HepG2 (cell line): ENCODE results near the gene SEMA3F. TPM values are rescaled to one million over a fixed set of nuclear protein-coding genes. Genes with fewer than 3 reads are reported as not detected.

Experiments
- ARNT ChIP-seq: fragments of 450-650 bp; IDR thresholded peaks from 2 replicates; pipeline ENCODE4 v1.6.1; 2017
- DR1 ChIP-seq: sonication (generic); formaldehyde crosslinking; IDR thresholded peaks from 2 replicates; pipeline ENCODE4 v1.8.0; 2021; ENCODE audit warnings: mild to moderate bottlenecking, missing genetic modification reagents, inconsistent platforms
- EEA1 ChIP-seq: sonication (generic); formaldehyde crosslinking; IDR thresholded peaks from 2 replicates; pipeline ENCODE4 v1.5.1; 2020; ENCODE audit warnings: mild to moderate bottlenecking, missing genetic modification reagents, borderline replicate concordance
- FOSL2 ChIP-seq: sonication (generic); formaldehyde crosslinking; IDR thresholded peaks from 2 replicates; pipeline ENCODE4 v1.4.0; 2020; ENCODE audit warnings: missing genetic modification reagents
- HDAC6 ChIP-seq: fragments of 200-600 bp; sonication (generic); IDR thresholded peaks from 2 replicates; pipeline ENCODE4 v1.7.0; 2017; ENCODE audit warnings: mild to moderate bottlenecking, antibody characterized with exemption, low read length, low read depth
- ISL2 ChIP-seq: sonication (generic); formaldehyde crosslinking; IDR thresholded peaks from 2 replicates; pipeline ENCODE4 v1.5.0; 2020; ENCODE audit warnings: missing genetic modification reagents
- KAT2B ChIP-seq: fragments of 150-350 bp; IDR thresholded peaks from 2 replicates; pipeline ENCODE4 v1.6.1; 2014; ENCODE audit warnings: low read depth, low read length, borderline replicate concordance
- KDM5A ChIP-seq: fragments of 200-600 bp; sonication (generic); IDR thresholded peaks from 2 replicates; pipeline ENCODE4 v1.7.0; 2018; ENCODE audit warnings: antibody characterized with exemption, mild to moderate bottlenecking, low read length, borderline replicate concordance
- MAFF ChIP-seq: IDR thresholded peaks from 2 replicates; pipeline ENCODE4 v1.6.1; 2011; ENCODE audit warnings: low read depth, low read length, improper control_type of control experiment
- MAFG ChIP-seq: sonication (generic); formaldehyde crosslinking; IDR thresholded peaks from 2 replicates; pipeline ENCODE4 v1.5.1; 2020; ENCODE audit warnings: mild to moderate bottlenecking, missing genetic modification reagents
- NR2F1 ChIP-seq, 2 experiments: fragments of 450-650 bp in 1 of 2; formaldehyde crosslinking in 1 of 2; IDR thresholded peaks; 2 replicates each; pipeline versions ENCODE4 v1.5.0 to v1.6.1; 2016 to 2020; ENCODE audit warnings: mild to moderate bottlenecking in 1 of 2, missing compliant biosample characterization in 1 of 2, missing genetic modification reagents in 1 of 2, moderate library complexity in 1 of 2
- SIN3A ChIP-seq: IDR thresholded peaks from 2 replicates; pipeline ENCODE4 v1.6.1; 2011; ENCODE audit warnings: low read depth, mild to moderate bottlenecking, control low read depth, low read length, borderline replicate concordance
- SRSF1 ChIP-seq: fragments of 200-400 bp; formaldehyde crosslinking; optimal IDR thresholded peaks from 2 replicates; pipeline ENCODE3; 2017; ENCODE audit warnings: mild to moderate bottlenecking, low read depth, low read length, moderate library complexity
- TAF1 ChIP-seq: sonication (generic); formaldehyde crosslinking; IDR thresholded peaks from 2 replicates; pipeline ENCODE4 v1.4.0; 2020; ENCODE audit warnings: missing genetic modification reagents
- TMF1 ChIP-seq: sonication (generic); formaldehyde crosslinking; IDR thresholded peaks from 2 replicates; pipeline ENCODE4 v1.8.1; 2022; ENCODE audit warnings: low read depth, missing genetic modification reagents
- ZNF24 ChIP-seq: fragments of 450-650 bp; IDR thresholded peaks from 2 replicates; pipeline ENCODE4 v1.6.1; 2017; ENCODE audit warnings: antibody characterized with exemption, mild to moderate bottlenecking
- ZNF430 ChIP-seq: sonication (generic); formaldehyde crosslinking; IDR thresholded peaks from 2 replicates; pipeline ENCODE4 v1.9.0; 2021; ENCODE audit warnings: mild to moderate bottlenecking, missing genetic modification reagents
- ZNF510 ChIP-seq: sonication (generic); formaldehyde crosslinking; IDR thresholded peaks from 2 replicates; pipeline ENCODE4 v1.4.0; 2020; ENCODE audit warnings: low read depth, mild to moderate bottlenecking, missing genetic modification reagents
- ZNF670 ChIP-seq: sonication (generic); formaldehyde crosslinking; IDR thresholded peaks from 2 replicates; pipeline ENCODE4 v1.8.0; 2022; ENCODE audit warnings: mild to moderate bottlenecking, missing genetic modification reagents, borderline replicate concordance
- ZNF678 ChIP-seq: sonication (generic); formaldehyde crosslinking; IDR thresholded peaks from 2 replicates; pipeline ENCODE4 v1.4.0; 2020; ENCODE audit warnings: mild to moderate bottlenecking, missing genetic modification reagents
- ZNF746 ChIP-seq: sonication (generic); formaldehyde crosslinking; IDR thresholded peaks from 2 replicates; pipeline ENCODE4 v1.8.0; 2022; ENCODE audit warnings: mild to moderate bottlenecking, missing genetic modification reagents
- ZNF772 ChIP-seq: sonication (generic); formaldehyde crosslinking; IDR thresholded peaks from 2 replicates; pipeline ENCODE4 v1.5.0; 2020; ENCODE audit warnings: mild to moderate bottlenecking, missing genetic modification reagents
- ZNF83 ChIP-seq: sonication (generic); formaldehyde crosslinking; IDR thresholded peaks from 2 replicates; pipeline ENCODE4 v1.4.0; 2020; ENCODE audit warnings: missing genetic modification reagents, mild to moderate bottlenecking, borderline replicate concordance
- ZNF878 ChIP-seq: sonication (generic); formaldehyde crosslinking; IDR thresholded peaks from 2 replicates; pipeline ENCODE4 v1.8.1; 2023; ENCODE audit warnings: mild to moderate bottlenecking, missing genetic modification reagents, moderate library complexity
- polyA plus RNA-seq, 8 experiments: library from polyadenylated mRNA; depleted of rRNA in 3 of 8; stranded (reverse) in 7 of 8; unstranded in 1 of 8; fragments of >200 nt; fragmentation: Illumina TruSeq in 4 of 8; extraction: Trizol in 4 of 8; gene quantifications; 2 replicates each; pipeline versions ENCODE4 v1.2.1 to v1.2.3, GENCODE V29; 2011 to 2016; ENCODE audit warnings: low read depth in 4 of 8, missing spikeins in 1 of 8, mixed read lengths in 1 of 8; ENCODE audit not compliant: insufficient read depth in 1 of 8
- total RNA-seq, 5 experiments: library from RNA; depleted of rRNA; stranded (reverse); fragments of >200 nt; fragmentation: Illumina TruSeq; extraction: Trizol; gene quantifications; 2 replicates each; pipeline ENCODE4 v1.2.3, GENCODE V29; 2016; ENCODE audit warnings: low read depth in 1 of 5
- TF ChIP-seq, protein P1 (sequence below): IDR thresholded peaks from 2 replicates; pipeline ENCODE4 v1.6.1; 2016; ENCODE audit warnings: missing compliant biosample characterization, missing genetic modification reagents, borderline replicate concordance
- TF ChIP-seq, protein P2 (sequence below): sonication (generic); formaldehyde crosslinking; IDR thresholded peaks from 2 replicates; pipeline ENCODE4 v1.5.1; 2020; ENCODE audit warnings: mild to moderate bottlenecking, missing genetic modification reagents, borderline replicate concordance
- TF ChIP-seq, protein P3 (sequence below): sonication (generic); formaldehyde crosslinking; IDR thresholded peaks from 2 replicates; pipeline ENCODE4 v1.8.0; 2022; ENCODE audit warnings: missing genetic modification reagents, mild to moderate bottlenecking, moderate library complexity, borderline replicate concordance

The SEMA3F gene
- total and polyA plus RNA-seq, 2 of the 13 experiments (the other 11 are each of a cell fraction or from before 2014, with no cell fraction given): 7.6 to 17.2 TPM

DNA sequence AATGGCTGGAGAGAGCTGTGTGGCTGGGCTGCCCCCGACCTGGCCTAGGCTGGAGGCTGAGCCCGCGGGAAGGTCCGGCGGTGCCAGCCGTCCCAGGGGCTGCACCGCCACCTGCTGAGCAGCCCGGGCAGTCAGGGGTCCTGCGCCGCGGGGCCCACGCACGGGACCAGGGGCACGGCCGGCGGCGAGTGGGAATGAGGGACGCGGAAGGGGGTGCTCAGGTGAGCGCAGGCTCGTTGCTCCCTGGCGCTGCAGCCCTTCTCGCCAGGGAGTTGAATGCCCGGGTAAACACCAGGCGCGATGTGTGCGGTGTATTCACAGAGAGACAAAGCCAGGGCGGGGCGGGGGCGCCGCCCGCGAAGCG lies 666 bp upstream of the SEMA3F start (continued):
- TF ChIP-seq SIN3A (no peak), ZNF430 (CRISPR knock-in tag) (no peak), ZNF772 (CRISPR knock-in tag) (no peak), HDAC6 (no peak), ZNF24 (no peak), KAT2B (no peak), ZNF678 (no peak), ZNF83 (no peak), ARNT (no peak), ZNF878 (CRISPR knock-in tag) (no peak), DR1 (no peak), ZNF746 (no peak), MAFF (no peak), NR2F1 (CRISPR knock-in tag; IDR thresholded peaks at IDR 0.05) (no peak), TAF1 (CRISPR knock-in tag) (no peak), ZNF510 (CRISPR knock-in tag) (no peak), KDM5A (peak; percentile 50; the same call in 1 of the 2 replicates), FOSL2 (CRISPR knock-in tag) (no peak), EEA1 (no peak), TMF1 (CRISPR knock-in tag) (no peak), SRSF1 (no peak), ZNF670 (CRISPR knock-in tag) (no peak), ISL2 (0 out of 2 replicates have a peak, but pooled peaks have one; percentile 21), MAFG (CRISPR knock-in tag) (no peak)
- TF ChIP-seq, protein P1, sequence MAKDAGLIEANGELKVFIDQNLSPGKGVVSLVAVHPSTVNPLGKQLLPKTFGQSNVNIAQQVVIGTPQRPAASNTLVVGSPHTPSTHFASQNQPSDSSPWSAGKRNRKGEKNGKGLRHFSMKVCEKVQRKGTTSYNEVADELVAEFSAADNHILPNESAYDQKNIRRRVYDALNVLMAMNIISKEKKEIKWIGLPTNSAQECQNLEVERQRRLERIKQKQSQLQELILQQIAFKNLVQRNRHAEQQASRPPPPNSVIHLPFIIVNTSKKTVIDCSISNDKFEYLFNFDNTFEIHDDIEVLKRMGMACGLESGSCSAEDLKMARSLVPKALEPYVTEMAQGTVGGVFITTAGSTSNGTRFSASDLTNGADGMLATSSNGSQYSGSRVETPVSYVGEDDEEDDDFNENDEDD: no peak
- TF ChIP-seq, protein P2, sequence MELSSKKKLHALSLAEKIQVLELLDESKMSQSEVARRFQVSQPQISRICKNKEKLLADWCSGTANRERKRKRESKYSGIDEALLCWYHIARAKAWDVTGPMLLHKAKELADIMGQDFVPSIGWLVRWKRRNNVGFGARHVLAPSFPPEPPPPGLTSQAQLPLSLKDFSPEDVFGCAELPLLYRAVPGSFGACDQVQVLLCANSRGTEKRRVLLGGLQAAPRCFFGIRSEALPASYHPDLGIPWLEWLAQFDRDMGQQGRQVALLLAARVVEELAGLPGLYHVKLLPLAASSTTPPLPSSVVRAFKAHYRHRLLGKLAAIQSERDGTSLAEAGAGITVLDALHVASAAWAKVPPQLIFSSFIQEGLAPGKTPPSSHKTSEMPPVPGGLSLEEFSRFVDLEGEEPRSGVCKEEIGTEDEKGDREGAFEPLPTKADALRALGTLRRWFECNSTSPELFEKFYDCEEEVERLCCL: no peak
- TF ChIP-seq, protein P3, sequence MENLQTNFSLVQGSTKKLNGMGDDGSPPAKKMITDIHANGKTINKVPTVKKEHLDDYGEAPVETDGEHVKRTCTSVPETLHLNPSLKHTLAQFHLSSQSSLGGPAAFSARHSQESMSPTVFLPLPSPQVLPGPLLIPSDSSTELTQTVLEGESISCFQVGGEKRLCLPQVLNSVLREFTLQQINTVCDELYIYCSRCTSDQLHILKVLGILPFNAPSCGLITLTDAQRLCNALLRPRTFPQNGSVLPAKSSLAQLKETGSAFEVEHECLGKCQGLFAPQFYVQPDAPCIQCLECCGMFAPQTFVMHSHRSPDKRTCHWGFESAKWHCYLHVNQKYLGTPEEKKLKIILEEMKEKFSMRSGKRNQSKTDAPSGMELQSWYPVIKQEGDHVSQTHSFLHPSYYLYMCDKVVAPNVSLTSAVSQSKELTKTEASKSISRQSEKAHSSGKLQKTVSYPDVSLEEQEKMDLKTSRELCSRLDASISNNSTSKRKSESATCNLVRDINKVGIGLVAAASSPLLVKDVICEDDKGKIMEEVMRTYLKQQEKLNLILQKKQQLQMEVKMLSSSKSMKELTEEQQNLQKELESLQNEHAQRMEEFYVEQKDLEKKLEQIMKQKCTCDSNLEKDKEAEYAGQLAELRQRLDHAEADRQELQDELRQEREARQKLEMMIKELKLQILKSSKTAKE (CRISPR knock-in tag): no peak; the same call in 1 of the 2 replicates
